ENCODE measurements around the gene MAP1LC3B.
A peak's percentile ranks its signal among the peaks of the same experiment; 100 is the strongest.
"Not testable (repeated sequence)": the region's sequence is repeated elsewhere in the genome, so short reads cannot be mapped to it uniquely, and the experiment has no call there.

The MAP1LC3B gene

DNA sequence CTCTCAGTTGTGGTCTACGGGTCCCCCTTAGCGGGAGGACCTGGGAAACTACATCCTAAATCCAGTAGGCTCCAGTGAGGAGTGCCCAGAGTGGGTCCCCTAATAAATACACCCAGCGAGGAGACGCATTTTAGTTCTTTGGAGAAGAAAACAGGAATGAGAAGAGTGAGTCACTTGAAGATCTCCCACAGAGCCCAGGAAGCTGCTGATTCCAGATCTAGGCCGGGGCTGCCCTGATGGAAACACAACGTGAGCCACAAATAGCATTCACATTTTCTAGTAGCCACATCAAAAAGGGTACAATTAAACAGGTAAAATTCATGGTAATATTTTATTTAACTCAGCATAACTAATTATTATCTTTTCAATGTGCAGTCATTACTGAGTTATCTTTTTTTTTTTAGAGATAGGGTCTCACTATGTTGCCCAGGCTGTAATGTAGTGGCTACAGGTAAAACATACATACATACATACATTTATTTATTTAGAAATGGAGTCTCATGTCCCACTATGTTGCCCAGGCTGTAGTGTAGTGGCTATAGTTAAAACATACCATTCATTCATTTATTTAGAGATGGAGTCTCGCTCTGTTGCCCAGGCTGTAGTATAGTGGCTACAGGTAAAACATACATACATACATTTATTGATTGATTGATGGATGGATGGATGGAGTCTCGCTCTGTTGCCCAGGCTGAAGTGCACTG is 30.1 kb upstream of the MAP1LC3B start:
- no peak for ATAC-seq

DNA sequence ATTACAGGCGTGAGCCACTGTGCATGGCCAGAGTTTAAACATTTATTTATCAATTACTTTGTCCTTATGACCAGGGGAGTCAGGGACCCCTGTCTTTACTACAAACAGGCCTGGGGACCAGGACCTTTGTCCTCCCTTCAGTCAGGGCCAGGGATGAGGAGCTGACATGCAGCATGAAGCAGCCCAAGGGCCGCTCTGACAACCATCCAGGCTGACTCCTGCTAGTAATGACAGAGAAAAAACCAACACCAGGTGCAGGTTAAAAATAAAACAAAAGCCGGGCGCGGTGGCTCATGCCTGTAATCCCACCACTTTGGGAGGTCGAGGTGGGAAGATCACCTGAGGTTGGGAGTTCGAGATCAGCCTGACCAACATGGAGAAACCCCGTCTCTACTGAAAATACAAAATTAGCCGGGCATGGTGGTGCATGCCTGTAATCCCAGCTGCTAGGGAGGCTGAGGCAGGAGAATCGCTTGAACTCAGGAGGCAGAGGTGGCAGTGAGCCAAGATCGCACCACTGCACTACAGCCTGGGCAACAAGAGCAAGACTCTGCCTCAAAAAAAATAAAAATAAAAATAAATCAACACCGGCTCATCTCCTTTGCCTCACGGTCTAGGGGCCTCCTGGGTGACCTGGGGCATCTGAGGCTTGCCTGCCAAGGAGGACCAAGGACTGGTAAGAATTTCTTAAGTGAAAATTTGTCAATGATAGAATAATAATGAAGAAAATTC is 29.1 kb upstream of the MAP1LC3B start:
- not testable (repeated sequence) for ATAC-seq

GRCh38 chr16:87363771-87364455 is 28.2 kb upstream of the MAP1LC3B start:
- ATAC-seq, result no peak

DNA sequence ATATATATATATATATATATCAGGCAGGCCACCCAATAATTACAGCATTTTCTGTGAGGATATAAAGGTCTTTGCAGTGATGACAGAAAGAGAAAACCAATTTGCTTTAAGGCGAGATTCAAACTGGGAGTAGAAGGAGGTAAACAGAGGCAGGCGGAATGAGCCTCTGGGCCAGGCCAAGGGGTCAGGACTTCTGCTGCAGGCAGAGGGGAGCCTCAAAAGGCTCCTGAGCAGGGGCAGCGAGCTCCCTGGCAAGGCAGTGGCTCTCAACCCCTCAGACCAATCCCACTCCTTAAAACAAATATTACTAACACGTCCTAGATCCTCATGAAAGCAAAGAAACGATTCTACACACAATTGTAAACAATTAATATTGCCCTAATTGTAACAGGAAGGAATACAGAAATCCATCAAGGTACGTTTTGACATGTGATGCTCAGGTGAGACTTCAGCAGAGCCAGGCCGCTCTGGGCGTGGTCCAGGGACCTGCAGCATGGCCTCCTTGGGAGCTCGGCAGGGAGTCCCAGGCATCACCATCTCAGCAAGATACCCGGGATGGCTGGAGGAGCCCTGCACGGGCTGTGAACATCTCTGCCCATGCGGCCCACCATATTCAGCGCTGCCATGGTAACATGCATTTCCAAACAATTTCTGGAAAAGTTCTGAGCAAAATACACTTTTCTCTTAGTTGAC is 27.0 kb upstream of the MAP1LC3B start:
- ATAC-seq, result no peak

GRCh38 chr16:87366288-87366687 is 25.8 kb upstream of the MAP1LC3B start:
- ATAC-seq, result no peak

DNA sequence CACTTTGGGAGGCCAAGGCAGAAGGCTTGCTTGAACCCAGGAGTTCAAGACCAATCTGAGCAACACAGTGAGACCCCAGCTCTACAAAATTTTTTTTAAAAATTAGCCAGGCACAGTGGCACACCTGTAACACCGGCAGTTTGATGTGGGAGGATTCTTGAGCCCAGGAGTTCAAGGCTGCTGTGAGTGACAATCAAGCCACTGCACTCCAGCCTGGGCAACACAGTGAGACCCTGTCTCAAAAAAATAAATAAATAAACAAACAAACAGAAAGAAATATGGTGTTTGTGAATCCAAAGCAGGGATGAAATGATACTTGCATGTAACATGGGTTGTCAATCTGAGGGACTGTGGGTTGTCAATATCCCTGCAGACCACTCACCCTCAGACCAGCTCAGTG is 25.2 kb upstream of the MAP1LC3B start:
- no peak for ATAC-seq

DNA sequence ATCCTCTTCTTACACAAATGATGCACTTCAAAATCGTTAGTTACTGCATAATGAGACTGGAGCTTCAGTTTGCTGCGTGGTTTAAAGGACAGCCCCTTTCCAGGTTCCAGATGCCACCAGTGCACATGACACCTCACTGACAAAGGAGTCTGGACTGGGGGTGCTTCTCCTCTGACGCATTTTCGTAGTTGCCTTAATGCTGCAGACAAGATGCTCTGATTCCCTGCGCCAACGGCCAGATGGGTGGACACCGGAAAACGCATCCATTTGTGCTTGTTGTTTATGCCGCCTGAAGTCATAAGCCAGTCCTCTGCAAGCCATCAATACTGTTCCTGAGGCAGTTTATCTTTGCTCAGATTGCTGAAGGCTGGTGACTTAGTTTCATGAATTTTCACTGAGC is 24.6 kb upstream of the MAP1LC3B start:
- no peak for ATAC-seq

DNA sequence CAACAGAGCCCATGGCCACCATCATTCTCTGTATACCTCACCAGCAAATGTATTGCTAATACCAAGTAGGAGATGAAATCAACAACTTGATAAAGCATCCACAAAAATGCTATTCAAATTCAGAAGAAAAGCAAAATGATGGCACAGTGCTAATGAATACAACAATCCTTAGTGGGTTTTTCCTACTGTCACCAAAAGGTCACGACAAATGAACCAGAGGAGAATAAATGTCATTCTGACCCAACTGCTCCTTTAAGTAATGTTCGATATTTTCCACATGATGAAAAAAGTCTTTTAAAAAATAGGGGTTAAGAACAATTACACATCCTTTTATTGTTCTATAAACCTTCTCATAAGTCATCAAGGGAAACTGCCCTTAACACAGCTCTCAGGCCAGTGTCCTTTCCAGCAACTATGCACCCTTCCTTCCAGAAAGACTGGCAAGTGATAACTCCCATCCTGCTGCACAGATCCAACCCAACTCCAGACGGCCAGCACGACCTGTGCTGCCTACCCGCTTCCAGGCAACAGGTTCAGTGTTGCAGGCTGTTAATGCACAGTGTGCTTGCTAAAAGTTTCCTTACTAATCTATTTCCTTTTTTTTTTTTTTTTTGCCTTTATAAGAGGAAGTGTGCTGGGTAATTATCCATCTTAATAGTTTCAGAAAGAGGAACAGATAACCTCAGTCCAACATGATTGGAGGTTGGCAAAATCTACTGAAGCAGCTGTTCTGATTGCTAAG is 23.9 kb upstream of the MAP1LC3B start:
- peak in 1 of 2 donors; percentile 13 for ATAC-seq

DNA sequence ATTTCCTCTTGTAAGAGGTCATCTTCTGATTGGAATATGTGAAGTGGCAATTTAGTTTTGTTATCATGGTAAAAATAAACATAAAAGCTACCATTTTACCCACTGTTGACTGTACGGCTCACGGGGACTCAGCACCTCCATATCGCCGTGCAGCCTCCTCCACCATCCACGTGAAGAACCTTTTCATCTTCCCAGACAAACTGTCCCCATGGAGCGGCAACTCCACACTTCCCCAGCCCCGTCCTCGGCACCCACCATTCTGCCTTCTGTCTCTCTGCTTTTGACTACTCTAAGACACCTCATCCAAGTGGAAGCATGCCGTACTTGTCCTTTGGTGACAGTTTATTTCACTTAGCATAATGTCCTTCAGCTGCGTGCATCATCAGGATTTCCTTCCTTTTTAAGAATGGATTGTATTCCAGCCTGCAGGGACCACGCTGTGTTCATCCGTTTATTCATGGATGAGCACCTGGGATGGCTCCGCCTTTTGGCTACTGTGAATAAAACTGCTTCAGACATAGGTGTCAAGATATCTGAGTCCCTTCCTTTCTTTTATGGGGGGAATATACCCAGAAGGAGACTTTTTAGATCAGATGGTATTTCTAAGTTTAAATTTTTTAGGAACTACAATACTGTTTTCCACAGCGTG is 22.9 kb upstream of the MAP1LC3B start:
- ATAC-seq, result no peak

DNA sequence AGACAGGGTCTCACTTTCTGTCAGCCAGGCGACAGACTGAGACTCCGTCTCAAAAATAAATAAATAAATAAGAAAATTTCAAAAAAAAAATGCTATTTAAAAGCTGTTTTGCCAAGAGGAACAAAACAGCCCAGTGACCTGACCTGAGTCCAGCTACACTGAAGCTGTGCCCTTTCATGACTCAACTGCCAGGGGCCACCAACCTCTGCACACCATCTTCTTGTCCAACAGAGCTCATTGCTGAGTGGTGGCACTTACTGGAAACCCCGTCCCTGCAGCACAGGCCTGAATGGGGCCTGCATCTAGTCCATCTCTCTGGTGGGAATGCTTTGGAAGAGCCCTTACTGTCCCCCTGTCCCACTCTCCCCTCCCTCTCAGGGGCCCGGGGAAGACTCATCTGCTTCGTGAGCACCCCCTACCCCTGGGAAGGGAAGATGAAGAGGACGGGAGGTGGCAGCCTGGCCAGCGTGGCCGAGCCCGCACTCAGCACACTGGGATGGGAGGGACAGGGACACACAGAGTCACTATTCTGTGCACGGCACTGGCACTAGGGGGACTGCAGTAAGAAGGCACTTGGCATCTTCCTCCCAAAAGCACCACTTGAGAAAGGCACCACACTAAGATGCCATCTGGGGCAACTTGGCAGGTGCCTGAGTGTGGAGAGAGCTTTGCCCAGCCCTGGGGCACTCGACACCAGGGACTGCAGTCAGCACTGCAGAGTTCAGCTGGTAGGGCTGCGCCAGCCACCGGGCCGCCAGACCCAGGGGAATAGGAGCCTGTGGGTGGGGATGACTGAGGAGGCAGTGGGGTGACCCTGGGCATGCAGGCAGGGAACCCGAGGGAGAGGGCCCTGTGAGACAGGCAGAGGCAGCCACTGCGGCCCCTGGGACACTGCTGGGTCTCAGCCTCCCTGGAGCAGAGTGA is 22.1 kb upstream of the MAP1LC3B start:
- no peak for ATAC-seq

DNA sequence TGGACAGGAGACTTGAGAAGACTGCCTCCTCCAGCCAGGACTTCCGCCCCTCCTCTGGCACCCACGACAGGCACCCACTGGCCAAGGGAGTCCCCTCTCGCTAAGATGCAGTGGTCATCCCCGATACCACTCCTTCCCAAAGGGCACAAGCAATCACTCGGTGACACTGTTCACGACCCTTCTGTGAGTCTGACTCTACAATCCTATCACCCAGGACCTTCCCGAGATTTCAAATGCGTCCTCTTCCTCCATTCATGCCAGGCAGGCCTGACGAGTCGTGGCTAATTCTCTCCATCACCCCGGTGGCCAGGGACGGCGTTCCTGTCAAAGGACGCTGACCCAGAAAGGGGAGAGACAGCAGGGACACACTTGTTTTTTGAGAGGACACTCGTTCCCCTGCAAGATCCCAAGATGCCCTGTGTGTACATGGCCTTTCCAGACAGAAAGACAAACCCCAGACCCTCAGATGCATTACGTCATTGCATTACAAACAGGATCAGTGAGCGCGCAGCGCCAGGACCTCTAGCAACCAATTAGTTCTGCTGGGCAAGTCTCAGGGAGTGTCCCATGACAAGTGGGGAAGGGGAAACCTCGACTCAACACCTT is 20.8 kb upstream of the MAP1LC3B start:
- no peak for ATAC-seq

- no peak for ATAC-seq
Measured at GRCh38 chr16:87372305-87372704, 19.8 kb upstream of the MAP1LC3B start.

DNA sequence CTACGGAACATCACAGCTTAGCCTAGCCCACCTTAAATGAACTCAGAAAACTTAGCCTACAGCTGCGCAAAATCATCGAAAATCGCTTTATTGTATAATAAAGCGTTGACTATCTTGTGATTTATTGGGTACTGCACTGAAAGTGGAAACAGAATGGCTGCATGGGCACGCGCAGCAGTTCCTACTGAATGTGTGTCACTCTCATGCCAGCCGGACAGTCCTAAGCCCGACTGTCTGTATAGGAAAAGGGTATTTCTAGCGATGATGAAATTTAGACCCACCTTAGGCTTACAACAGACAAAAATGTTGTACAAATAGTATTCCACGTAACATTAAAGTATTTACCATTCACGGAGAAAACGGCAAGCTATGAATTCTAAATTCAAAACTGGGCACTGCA is 17.8 kb upstream of the MAP1LC3B start:
- no peak for ATAC-seq

DNA sequence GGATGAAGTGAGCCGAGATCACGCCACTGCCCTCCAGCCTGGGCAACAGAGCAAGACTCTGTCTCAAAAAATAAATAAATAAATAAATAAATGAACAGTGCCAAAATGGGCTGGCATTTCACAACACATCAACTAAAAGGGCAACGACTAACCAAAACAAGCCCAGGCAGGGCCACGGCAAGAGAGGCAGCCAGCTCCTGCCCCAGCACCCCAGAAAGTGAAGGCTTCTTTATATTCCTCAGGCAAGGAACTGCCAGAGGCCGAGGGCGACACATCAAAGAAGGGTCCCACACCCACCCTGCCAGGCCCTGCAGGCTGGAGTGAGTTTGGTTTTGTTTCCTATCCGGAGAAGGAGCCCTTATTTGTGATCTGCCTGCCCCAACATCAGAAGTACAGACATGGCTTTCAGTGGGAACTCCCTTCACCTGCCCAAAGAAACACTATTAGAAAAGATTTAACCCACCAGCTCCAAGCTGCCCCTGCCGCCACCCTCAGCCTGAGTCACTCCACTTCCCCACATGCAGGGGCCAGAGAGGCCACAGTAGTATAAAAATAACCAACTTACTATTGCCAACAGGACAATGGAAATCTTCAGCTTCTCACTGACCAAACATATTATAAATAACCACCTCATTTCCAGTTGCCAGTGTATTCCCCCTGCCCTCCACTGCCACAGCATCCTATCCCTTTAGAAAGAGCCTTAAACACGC is 16.6 kb upstream of the MAP1LC3B start:
- ATAC-seq, result no peak

DNA sequence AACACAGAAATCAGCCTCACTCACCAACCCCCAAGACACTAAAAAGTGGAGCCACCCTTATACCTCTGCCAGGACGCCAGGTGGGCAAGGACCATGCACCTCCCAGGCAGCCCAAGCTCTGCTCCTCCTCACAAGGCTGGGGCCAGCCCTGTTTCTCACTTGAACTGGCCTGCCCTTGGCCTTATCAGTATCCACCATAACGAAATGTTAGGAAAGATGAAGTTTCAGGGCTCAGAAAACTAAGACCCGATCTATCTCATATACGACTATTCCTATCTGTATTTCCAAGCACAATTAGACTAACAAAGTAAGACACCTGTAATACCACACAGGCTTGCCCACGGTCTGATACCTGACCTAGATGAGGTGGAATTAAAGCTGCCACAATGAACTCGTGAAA is 15.5 kb upstream of the MAP1LC3B start:
- ATAC-seq, result no peak

GRCh38 chr16:87379312-87379752 is 12.8 kb upstream of the MAP1LC3B start:
- not testable (repeated sequence) for ATAC-seq

GRCh38 chr16:87380403-87380802 is 11.7 kb upstream of the MAP1LC3B start:
- no peak for ATAC-seq

- ATAC-seq, result no peak
Measured at GRCh38 chr16:87380881-87381280, 11.3 kb upstream of the MAP1LC3B start.

- no peak for ATAC-seq
Measured at GRCh38 chr16:87382023-87382785, 9.9 kb upstream of the MAP1LC3B start.

Measured in activated CD4-positive, CD25-positive, alpha-beta regulatory T cell treated with anti-CD3 and anti-CD28 coated beads, Interleukin-2, amount 50 U/mL, for 24 hours (primary cell).